GM10266 (cell line): Measurements from ENCODE around the gene NCAM1.

Source experiments
- DNase-seq: peaks from one replicate; pipeline ENCODE4 v3.0.0; 2012; ENCODE audit errors: extremely low spot score
- TF ChIP-seq, protein P1 (sequence below): IDR thresholded peaks from 2 replicates; pipeline ENCODE4 v1.5.1; 2012; ENCODE audit warnings: mild to moderate bottlenecking, low read depth; ENCODE audit not compliant: control insufficient read depth, insufficient read depth; ENCODE audit errors: missing control alignments

NCAM1 gene

DNA sequence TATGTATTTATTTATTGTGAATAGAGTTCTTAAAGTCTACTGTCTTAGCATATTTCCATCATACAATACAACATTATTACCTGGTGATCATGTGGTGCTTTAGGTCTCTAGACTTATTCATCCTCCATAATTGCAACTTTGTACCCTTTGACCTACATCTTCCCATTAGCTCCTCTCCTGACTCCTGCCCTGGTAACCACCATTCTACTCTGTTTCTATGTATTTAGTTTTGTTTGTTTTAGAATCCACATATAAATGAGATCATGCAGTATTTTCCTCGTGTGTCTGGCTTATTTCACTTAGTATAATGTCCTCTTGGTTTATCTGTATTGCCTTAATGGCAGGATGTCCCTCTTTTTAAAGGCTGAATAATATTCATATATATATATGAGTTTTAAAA is 22.7 kb downstream of the NCAM1 start:
- TF ChIP-seq, protein P1, sequence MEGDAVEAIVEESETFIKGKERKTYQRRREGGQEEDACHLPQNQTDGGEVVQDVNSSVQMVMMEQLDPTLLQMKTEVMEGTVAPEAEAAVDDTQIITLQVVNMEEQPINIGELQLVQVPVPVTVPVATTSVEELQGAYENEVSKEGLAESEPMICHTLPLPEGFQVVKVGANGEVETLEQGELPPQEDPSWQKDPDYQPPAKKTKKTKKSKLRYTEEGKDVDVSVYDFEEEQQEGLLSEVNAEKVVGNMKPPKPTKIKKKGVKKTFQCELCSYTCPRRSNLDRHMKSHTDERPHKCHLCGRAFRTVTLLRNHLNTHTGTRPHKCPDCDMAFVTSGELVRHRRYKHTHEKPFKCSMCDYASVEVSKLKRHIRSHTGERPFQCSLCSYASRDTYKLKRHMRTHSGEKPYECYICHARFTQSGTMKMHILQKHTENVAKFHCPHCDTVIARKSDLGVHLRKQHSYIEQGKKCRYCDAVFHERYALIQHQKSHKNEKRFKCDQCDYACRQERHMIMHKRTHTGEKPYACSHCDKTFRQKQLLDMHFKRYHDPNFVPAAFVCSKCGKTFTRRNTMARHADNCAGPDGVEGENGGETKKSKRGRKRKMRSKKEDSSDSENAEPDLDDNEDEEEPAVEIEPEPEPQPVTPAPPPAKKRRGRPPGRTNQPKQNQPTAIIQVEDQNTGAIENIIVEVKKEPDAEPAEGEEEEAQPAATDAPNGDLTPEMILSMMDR, result no peak
- no peak for DNase-seq

DNA sequence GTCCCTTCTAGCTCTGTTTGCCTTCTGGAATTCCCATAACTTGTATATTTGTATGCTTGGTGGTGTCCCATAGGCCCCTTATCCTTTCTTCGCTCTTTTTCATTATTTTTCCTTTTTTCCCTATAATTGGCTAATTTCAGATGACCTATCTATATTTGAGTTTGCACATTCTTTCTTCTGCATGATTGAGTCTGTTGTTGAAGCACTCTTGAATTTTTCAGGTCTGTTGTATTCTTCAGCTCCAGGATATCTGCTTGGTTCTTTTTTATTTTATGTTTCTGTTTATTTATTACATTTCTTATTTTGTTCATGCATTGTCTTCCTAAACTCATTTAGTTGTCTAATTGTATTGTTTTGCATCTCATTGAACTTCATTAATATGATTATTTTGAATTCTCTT is 28.0 kb downstream of the NCAM1 start:
- DNase-seq, result no peak
- TF ChIP-seq, protein P1, result no peak

DNA sequence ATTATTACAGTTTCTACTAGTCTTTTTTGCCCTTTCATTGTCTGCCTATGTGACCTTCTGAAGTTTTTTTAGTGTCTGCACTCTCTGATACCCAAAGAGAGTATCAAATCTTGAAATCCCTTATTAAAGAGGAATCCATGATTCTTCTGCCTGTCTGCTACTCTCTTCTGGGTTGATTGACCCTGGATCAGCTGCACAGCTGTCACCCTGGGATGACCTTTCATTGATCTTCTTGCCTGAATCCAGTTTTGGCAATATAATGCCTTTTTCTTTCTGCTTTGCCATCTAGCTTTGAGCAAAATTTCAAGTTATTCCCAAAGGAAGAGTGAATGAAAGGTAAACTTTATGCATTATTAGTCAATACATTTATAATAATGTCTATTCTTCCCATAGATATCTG is 32.6 kb downstream of the NCAM1 start:
- TF ChIP-seq, protein P1, result no peak
- DNase-seq, result no peak

DNA sequence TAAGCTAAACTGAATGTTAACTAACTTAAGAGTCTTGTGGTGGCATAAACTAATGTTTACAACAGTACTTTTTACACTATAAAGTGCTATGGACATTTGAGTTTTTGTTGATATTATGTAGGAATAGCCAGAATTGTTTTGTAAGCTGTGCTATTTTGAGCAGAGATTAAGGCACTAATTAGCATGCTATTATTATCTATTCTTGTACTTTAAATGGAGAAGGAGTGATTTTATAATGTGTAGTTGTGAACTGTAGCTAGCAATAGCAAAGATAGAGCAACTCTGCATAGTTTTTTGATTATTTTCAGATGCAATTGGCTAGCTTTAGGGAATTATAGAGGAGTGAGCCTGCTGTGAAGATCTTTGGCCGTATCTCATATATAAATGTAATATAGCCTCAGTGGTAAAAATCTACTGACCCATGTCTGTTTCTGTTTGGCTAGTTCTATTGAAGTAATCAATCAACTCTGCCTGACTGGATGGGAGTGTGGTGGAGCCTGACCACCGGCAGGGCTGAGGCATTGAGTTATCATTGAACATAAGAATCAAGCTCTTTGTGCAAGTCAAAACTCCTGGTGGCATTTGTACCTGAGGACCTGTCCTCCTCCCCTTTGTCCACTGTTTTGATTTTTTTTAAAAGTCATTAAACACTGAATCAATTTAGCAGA is 34.3 kb downstream of the NCAM1 start:
- DNase-seq, result no peak
- TF ChIP-seq, protein P1, result no peak

DNA sequence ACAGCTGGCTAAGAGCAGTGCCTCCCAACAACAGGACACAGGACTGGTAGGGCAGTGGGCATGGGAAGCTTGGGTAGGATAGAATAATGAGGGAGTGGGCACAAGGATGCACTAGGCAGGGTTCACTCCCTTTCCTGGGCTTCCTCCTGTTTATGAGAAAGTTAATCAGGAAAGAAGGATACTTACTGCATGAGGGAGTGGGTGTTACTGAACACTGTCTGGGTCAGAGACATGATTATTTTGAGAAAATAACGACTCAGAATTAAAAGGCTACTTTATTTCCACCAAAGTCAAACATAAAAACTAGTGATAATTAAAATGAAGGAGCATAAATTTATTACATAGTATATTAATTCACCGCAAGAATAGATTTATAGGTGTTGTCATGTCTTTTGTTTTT is 35.8 kb downstream of the NCAM1 start:
- no peak for DNase-seq
- TF ChIP-seq, protein P1, result no peak

DNA sequence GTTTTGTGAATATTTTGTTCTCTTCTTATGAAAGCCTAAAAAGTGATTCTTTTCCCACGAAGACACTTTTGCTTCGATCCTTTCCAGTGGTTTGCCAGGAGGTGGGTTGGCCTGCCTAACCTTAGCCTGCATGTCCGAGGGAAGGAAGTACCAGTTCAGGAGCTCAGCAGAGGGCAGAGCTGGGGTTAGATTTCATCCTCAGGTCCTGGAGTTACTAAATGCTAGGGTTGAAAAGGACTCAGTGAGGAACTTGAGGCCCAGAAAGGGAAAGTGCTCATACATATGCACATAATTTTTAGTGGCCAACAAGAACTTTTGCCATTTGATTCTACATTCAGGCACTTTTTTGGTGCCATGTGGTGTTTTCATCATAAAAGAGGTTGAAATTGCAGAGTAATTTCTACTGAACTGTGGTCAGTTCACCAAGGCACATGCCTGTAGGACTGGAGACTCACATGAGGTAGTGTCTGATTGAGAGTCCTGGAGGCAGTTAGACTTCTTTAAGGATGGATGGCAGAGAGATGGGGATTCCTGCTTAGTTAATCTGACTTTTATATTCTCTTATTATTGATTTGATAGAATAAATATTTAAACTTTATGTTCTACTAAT is 36.7 kb downstream of the NCAM1 start:
- DNase-seq, result no peak
- TF ChIP-seq, protein P1, result no peak

DNA sequence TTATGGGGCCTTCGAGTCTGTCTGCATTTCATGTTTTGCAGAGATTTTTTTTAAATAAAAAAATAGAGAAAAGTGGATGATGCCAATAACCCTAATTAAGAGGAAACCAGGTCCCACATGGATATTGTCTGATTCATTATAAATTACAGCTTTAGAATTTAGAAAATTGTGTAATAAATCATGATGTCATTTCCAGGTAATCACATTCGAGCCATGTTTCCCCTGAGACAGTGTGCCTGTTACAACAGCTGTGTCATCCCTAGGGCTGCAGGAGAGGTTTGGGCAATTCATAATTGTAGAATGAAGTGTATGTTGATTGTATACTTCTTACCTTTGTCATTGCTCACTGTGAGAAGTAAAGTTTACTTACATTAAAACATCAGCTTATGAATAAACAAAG is 38.3 kb downstream of the NCAM1 start:
- no peak for DNase-seq
- TF ChIP-seq, protein P1, result no peak
